ENCODE measurements around the gene LPO. TPM values are rescaled to one million over a fixed set of nuclear protein-coding genes. Genes with fewer than 3 reads are reported as not detected.

The LPO gene
- total RNA-seq, 1 experiment from 2014 or later: 0.20 TPM

- TF ChIP-seq, protein P1, sequence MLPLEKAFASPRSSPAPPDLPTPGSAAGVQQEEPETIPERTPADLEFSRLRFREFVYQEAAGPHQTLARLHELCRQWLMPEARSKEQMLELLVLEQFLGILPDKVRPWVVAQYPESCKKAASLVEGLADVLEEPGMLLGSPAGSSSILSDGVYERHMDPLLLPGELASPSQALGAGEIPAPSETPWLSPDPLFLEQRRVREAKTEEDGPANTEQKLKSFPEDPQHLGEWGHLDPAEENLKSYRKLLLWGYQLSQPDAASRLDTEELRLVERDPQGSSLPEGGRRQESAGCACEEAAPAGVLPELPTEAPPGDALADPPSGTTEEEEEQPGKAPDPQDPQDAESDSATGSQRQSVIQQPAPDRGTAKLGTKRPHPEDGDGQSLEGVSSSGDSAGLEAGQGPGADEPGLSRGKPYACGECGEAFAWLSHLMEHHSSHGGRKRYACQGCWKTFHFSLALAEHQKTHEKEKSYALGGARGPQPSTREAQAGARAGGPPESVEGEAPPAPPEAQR (CRISPR knock-in tag; IDR thresholded peaks at IDR 0.05): no peak
- TF ChIP-seq MLX (CRISPR knock-in tag; IDR thresholded peaks at IDR 0.05): no peak
- TF ChIP-seq FOXP1 (CRISPR knock-in tag; IDR thresholded peaks at IDR 0.05; ENCODE audit: borderline replicate concordance): peak; percentile 74; the same call in 1 of the 2 replicates
- TF ChIP-seq GABPB1 (CRISPR knock-in tag; IDR thresholded peaks at IDR 0.05): peak; percentile 68
- peak; percentile 85; the same call in 1 of the 2 replicates for TF ChIP-seq ZNF232 (CRISPR knock-in tag; IDR thresholded peaks at IDR 0.05)
- TF ChIP-seq, protein P2, sequence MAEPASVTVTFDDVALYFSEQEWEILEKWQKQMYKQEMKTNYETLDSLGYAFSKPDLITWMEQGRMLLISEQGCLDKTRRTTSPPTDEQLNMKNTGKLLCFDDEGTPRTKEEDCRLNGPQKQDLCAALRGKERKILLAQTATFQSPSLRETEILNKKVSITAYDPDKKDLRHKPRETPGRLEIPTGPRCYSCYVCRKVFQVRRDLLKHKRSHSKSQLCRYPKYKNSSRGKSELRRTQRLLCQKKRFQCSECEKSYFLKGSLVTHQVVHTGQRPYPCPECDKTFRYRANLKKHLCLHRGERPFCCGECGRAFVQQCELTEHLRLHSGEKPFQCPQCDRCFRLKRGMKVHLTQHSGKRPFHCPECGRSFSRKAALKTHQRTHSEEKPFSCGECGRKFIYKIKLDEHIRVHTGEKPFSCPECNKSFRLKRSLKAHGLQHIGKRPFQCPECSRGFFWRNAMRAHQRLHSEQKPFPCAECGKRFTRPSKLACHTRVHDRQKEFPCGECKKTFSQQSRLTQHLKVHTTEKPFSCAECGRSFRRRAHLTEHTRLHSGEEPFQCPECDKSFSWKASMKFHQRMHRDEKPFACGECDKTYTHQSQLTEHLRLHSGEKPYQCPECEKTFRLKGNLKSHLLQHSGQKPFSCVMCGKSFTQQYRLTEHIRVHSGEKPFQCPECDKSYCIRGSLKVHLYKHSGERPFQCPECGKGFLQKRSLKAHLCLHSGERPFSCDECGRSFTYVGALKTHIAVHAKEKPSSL (CRISPR knock-in tag; conservative IDR thresholded peaks at IDR 0.05): no peak
- TF ChIP-seq FOXK1 (CRISPR knock-in tag; IDR thresholded peaks at IDR 0.05): peak; percentile 98
- TF ChIP-seq CREM (CRISPR knock-in tag; IDR thresholded peaks at IDR 0.05): peak; percentile 91; the same call in 1 of the 2 replicates
- no peak for TF ChIP-seq ESRRA (CRISPR knock-in tag; IDR thresholded peaks at IDR 0.05; ENCODE audit: borderline replicate concordance)
- no peak for TF ChIP-seq NFE2L1 (CRISPR knock-in tag; IDR thresholded peaks at IDR 0.05)
- TF ChIP-seq ZBTB21 (CRISPR knock-in tag; IDR thresholded peaks at IDR 0.05; ENCODE audit: borderline replicate concordance): no peak
- no peak for TF ChIP-seq HMGA2 (CRISPR knock-in tag; IDR thresholded peaks at IDR 0.05)
- TF ChIP-seq, protein P3, sequence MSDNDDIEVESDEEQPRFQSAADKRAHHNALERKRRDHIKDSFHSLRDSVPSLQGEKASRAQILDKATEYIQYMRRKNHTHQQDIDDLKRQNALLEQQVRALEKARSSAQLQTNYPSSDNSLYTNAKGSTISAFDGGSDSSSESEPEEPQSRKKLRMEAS (CRISPR knock-in tag; IDR thresholded peaks at IDR 0.05): peak; percentile 92
- TF ChIP-seq SMAD3 (CRISPR knock-in tag; IDR thresholded peaks at IDR 0.05; ENCODE audit: borderline replicate concordance): 0 out of 2 replicates have a peak, but pooled peaks have one; percentile 36
- TF ChIP-seq, protein P4, sequence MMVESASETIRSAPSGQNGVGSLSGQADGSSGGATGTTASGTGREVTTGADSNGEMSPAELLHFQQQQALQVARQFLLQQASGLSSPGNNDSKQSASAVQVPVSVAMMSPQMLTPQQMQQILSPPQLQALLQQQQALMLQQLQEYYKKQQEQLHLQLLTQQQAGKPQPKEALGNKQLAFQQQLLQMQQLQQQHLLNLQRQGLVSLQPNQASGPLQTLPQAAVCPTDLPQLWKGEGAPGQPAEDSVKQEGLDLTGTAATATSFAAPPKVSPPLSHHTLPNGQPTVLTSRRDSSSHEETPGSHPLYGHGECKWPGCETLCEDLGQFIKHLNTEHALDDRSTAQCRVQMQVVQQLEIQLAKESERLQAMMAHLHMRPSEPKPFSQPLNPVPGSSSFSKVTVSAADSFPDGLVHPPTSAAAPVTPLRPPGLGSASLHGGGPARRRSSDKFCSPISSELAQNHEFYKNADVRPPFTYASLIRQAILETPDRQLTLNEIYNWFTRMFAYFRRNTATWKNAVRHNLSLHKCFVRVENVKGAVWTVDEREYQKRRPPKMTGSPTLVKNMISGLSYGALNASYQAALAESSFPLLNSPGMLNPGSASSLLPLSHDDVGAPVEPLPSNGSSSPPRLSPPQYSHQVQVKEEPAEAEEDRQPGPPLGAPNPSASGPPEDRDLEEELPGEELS (CRISPR knock-in tag; IDR thresholded peaks at IDR 0.05): peak; percentile 51; the same call in 1 of the 2 replicates
- no peak for TF ChIP-seq ATF1 (CRISPR knock-in tag; IDR thresholded peaks at IDR 0.05)
Observed at GRCh38 chr17:58219007-58219788, 19.2 kb upstream of the LPO start, which contains the start of gene MKS1 (continued).

- no peak overlapping the region for H3K27ac Mint-ChIP-seq
- CTCF ChIA-PET: interaction anchor here (0.5 to 3.0 kb wide), 19 partner anchors 8 to 256 kb away, joined by 3 to 29 read pairs (median 5); partner anchors contain the start of gene LPO
- POLR2A ChIA-PET: interaction anchor here (0.7 to 1.2 kb wide), 2 partner anchors 9 to 198 kb away, joined by 5 to 7 read pairs; partner anchors contain the start of gene RNF43
Observed at GRCh38 chr17:58219789-58220183, 18.6 kb upstream of the LPO start.

More at GRCh38 chr17:58219789-58220183, 18.6 kb upstream of the LPO start:
- peaks cover 34% of the 10 kb centered on the region for H3K27me3 Mint-ChIP-seq (ENCODE audit: low read depth)
- no peak for DNase-seq (ENCODE audit: low spot score)
- peaks cover 9% of the 10 kb centered on the region for H3K4me1 Mint-ChIP-seq
- no peaks in the 10 kb centered on the region; the same call in 1 of the 2 replicates for H3K36me3 Mint-ChIP-seq
- no peak for ATAC-seq
- TF ChIP-seq USF1 (CRISPR knock-in tag; IDR thresholded peaks at IDR 0.05): no peak; the same call in 1 of the 2 replicates
- TF ChIP-seq, protein P5, sequence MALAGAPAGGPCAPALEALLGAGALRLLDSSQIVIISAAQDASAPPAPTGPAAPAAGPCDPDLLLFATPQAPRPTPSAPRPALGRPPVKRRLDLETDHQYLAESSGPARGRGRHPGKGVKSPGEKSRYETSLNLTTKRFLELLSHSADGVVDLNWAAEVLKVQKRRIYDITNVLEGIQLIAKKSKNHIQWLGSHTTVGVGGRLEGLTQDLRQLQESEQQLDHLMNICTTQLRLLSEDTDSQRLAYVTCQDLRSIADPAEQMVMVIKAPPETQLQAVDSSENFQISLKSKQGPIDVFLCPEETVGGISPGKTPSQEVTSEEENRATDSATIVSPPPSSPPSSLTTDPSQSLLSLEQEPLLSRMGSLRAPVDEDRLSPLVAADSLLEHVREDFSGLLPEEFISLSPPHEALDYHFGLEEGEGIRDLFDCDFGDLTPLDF (CRISPR knock-in tag; IDR thresholded peaks at IDR 0.05): no peak
- TF ChIP-seq TCF7 (CRISPR knock-in tag; IDR thresholded peaks at IDR 0.05; ENCODE audit: low read depth): no peak
- H3K4me3 Mint-ChIP-seq: peak overlapping the region; percentile 93
- H3K9me3 Mint-ChIP-seq: no peaks in the 10 kb centered on the region
